Activated T-helper 1 cell treated with anti-CD3 and anti-CD28 coated beads, Interleukin-2, amount 50 U/mL, for 16 hours (primary cell): ENCODE results near the gene PCDH9.
"Not testable (repeated sequence)": the region's sequence is repeated elsewhere in the genome, so short reads cannot be mapped to it uniquely, and the experiment has no call there.

Source experiments
- DNase-seq, 2 donors: peaks; one replicate each; pipeline ENCODE4 v3.0.0-alpha.2; 2020; ENCODE audit warnings: low read depth in 1 of 2, low spot score in 1 of 2

Gene PCDH9

DNA sequence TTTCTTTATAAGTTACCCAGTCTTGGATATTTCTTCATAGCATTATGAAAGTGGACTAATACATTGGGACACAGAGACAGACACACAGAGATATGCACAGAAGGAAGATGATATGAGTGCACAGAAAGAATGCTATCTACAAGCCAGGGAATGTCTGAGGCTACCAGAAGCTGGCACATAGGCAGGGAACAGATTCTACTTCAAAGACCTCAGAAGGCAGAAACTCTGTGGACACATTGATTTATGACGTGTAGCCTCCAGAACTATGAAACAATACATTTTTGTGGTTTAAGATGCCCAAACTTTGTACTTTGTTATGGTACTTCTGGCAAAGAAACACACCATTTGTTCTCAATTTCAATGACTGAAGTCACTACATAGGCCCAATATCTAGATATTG lies 556.7 kb downstream of the PCDH9 start:
- no peak for DNase-seq

DNA sequence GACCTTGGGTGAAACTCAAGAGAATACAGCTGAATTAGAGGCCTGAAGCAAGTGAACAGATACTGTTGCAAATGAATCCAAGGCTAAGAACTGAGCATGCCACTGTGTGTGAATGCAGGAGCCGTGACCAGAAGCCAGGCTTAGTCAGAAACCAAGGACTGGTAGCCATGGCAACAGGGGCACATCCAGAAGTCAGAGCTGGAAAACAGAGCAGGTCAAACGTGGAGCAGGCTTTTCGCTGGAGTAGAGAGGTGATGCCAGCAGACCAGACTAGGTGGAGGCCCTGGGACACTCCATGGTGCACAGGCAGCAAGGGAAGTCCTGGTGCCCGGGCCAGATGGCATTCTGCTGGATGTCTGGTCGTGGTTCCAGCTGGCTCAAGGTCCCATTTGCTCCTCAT lies 564.1 kb downstream of the PCDH9 start:
- DNase-seq: no peak

DNA sequence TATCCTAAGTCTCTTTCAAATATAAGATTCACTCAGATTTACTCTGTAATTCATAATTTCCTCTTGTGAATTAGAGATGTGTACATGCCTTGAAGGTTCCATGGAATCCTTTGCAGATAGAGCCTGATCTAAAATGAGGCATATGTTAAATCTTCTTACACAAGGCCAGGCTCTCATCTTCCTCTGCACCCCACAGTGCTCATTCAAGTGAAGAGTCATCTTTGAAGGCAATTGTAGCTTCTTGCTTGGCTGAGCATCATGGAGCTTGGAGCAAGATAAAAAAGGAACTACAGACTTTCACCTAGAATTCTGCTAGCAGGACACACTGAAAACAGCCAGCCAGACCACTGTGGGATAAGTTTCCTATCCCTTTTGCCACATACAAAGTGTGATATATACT lies 566.4 kb downstream of the PCDH9 start:
- DNase-seq: no peak

DNA sequence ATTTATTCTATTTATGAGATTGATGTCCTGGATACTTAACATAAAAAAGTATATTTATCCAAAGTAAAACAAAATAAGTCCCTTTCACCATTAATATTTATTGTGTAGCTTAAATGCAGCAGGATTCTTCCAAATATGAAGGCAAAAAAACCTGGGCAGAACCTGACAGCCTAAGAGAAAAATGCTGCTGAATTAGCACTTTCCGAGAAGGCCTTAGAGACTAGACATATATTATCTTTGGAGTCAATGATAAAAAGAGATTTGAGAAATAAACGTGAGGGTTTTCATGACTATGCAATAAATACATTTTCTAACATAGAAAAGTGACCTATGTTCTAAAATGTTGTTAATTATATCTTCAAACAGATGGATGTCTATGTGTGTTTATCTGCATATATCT lies 566.9 kb downstream of the PCDH9 start:
- DNase-seq: no peak

DNA sequence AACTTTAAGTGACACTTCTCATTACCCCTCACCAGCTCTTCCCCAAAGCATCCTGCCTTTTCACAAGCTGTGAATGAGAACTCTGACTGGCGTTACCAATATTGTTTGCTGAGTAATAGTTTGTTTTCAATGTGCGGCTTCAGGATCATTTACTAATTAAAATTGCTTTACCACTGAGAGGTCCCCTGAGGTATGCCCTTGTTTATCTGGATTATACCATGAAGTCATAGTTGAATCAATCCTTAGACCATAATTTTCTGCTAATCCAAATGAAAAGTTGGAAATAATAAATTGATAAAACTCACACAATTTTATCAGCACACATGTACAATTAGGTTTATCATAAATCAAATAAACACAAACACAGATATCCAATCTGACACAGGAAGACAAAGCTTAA lies 568.8 kb downstream of the PCDH9 start:
- DNase-seq: no peak

DNA sequence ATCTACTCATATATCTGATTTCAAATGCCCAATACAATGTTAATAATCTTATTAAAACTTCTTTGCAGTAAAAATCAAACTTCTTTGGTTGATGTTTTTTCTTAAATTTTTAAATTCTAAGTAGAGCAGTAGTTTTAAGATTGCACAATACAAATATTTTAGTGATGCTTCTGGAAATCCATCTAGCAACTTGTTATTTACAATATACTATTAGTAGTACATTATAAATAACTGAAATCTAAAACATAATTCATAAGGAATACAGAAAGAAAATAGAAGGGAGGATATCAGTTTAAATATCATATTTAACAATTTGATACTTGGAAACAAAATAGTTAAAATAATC lies 569.7 kb downstream of the PCDH9 start:
- no peak for DNase-seq

DNA sequence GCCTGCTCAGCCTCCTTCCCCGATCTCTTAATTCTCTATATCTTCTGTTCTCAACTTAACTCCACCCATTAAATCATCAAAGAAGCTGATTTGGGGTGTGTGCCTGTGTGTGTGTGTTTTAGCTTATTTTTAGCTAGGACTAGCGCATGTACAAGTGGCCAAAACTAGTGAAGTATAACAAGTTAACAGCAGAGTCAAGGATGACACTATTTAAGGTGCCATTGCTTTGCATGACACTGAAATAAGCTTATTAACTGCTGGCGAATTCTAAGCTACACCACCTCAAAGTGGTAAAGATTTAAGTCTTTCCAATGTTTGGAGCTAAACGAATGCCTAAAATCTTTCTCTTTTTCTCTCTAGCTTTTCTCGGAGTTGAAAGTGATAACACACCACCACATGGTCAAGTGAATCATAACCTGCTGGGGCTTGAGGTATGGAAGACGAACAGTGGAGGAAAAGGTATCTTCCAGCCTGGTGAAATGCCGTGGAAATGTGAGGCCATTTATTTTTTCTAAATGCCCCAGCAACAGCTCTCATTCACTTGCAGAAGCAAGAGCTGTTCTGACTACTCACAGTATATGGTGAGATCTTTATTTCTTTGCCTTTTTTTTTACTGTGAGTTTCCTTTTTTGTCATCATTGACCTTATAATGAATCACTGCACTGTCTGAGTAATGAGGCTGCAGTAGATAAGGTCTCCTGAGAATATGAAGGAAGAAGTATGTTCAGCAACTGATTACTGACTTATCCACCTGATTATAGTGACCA lies 570.3 kb downstream of the PCDH9 start:
- DNase-seq: no peak

DNA sequence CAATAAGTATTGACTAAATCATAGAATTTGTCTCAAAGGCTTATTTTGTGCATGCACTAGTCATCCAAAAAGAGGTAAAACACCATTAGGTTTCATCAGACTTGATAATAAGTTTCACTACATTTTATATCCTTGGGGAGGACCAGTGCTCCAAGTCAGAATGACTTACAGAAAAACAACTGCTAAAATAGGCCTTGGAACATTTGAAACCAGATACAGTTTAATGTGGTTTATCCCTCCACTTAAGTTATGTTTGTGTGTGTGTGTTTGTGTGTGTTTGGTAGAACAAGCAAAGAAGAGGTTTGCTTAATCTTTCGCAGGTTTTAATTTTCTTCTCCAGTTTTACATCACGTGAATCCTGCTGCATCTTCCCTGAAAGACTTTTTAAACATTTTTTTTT lies 570.9 kb downstream of the PCDH9 start:
- DNase-seq: no peak

DNA sequence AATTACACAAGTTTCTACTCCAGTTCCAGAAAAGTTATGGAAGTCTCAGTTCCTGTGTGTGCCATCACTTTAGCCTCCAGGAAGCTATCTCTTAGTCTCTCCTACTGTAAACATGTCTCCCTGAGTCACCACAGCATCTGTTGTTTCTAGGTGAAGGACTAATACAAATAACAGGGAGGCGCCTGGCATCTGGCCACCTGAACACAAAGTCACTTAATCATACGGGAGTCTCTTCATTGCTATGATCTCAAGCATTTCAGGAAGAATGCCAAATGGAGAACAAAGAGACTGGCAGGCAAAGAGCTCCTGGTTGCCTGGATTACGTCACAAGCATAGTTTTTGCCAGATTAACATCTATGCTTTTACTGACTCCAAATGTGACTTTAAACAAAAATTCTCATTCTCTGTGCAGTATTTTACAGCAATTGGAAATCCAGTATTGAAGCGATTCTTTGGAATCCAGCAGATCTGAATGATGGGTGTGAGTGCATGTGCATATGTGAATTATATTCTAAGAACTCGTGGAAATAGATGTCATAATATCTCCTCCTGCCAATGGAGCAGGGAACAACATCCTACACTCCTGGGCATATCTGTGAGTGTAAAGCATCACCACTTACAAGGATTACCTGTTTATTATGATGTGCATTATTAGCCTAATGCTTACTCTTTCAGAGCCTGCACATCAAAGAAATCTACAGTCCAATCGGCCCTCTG lies 572.8 kb downstream of the PCDH9 start:
- DNase-seq: no peak

DNA sequence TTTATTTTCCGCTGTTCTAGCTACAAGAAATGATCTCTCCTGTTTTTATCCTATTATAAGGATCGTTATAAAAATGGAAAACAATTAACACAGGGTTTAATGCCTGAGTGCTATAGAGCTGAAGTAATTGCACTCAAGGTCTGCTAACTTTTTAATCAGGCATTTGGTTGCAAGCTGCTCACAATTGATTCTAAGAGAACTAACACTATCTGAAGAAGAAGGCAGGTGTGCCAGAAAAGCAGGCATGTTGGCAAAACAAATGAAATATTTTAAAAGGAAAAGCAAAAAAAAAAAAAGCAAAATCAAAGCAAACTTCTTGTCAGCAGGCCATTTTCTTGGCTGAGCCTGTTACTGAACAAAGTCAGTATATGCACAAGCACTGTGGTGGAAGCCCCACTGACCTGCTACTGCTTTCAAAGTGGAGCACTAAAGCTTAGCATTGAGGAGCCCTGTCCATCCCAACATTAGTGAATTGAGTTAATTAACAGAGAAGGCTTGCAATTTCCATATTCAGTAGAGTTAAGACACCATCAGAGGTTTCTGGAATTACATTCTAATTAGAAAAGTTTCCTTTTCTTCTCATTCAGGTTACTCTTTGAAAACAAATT lies 574.2 kb downstream of the PCDH9 start:
- no peak for DNase-seq

DNA sequence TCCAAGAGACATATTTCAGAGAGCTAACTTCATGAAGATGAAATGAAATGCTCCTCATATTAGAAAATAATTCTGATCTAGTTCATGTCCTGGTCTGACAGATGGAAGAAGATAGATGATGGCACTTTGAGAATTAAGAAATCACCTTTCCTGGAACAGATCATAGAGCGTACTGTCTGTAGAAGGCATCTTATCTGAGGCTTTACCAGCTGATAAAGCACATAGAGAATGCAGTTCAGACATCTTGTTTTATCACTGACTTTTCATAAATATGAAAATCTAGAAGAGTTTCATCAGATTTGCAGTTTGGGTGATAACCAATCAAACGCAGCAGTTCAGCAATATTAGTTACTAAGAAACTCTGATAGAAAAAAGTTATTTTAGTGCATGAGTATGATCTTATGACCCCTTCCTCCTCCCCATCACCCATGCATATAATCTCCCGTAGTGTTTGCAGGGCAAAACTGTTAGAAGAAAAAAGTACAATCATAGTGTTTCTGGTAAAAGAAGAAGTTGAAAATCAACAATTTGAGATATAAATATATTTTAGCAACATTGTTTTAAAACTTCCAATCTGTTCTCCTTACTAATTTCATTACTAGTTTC lies 585.2 kb downstream of the PCDH9 start:
- no peak for DNase-seq

DNA sequence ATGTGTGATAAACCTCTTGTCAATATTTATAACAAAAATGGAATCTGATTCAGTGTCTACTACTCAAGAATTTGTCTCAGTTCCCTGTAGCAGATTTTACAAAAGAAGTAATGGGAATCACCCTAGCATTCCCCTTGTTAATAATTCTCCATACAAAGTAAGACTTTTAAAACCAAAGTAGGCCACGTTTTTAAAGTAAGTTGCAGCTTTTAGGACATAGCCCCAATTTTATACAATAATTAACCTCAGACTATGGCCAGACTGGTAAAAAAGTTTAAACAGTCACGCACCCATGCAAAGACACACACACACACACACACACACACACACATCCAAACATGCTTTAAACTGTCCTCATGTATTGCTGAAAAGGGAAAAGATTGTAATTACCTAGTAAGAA lies 589.9 kb downstream of the PCDH9 start:
- DNase-seq: no peak

DNA sequence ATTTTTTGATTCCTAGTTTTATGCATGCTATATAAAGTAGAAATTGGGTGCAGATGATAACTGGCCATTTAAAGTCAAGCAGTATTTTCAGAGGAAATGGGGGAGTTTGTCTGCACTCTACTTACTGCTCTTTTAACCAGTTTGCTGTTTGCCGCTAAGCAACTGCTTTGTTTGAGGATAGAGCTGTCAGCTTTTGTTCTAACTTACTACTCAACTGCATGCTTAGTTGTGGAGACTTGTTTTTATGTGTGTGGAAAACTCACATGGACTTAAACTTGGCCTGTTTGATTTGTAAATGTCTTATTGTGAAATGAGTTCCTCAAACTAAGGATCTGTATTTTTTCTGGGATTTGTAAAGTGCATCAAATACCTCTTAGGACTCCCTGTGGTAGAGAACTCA lies 591.1 kb downstream of the PCDH9 start:
- no peak for DNase-seq

DNA sequence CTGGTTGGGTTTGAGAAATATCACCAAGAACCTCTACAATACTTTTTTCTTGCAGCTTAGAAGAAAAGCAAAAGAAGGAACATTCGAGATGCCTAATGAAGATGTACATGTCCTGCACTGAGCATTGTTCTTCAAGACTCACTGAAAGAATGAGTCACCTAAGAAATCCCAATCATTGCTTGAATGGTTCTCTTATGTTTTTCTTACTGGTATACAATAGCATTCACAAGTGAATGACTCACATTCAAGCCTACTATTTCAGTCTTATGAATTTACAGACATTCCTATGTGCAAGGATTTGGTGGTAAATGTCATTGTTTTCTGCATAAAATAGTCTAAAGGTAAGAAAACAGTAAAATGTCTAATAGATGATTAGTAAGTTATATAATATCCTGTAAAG lies 594.6 kb downstream of the PCDH9 start:
- DNase-seq: no peak

DNA sequence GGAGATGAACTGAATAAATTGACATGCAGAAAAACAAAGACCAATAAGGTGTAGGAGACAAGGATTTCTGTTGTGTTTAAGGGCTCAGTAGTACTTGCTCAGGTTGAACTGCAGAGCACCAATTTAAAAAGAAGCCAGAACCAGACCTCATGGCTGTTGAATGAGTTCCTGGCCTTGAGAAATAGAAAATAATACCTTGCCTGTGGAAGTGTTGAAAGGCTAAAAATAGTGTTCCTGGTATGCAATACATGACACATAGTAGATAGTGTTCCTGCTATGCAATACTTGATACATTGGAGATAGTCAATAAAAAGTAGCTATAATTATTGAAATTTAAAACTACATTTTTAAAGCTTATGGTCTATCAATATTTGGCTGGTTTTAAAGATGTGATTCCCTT lies 595.8 kb downstream of the PCDH9 start:
- no peak for DNase-seq

DNA sequence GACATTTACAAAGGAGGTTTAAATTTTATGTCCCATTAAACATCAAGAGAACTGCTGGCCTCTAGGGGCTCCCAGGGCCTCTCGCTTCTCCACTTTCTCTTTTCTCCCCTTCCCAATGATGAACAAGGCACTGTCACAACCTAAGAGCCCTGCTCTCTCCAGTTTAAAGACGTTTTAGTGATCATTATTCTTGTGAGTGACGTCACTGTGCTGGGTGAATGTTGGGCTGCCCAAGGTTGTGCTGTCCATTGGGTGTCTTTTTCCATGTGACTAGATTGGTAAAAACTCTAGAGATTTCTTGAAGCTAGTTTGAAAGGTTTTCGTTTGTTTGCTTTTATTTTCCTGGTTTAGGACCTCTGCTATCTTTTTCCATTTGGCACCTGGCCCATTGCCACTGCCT lies 602.6 kb downstream of the PCDH9 start:
- DNase-seq: no peak

DNA sequence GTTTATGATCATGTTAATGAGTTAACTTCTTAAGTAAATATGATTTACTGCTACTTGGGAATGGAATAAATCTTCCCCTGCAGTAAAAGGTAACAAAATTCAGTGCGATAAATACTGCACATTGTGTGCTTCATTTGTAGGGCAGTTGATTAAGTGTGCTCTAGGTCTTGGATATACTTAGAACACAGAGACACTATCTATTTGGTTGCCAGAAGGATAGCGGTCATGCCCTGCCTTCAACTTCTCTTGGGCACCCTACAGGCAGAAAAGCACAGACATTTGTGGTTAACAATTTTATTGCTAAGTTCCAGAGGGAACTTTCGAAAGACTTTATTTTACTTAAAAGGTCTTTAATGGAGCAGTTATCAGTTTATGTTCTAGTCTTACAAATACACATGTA lies 605.8 kb downstream of the PCDH9 start:
- no peak for DNase-seq

DNA sequence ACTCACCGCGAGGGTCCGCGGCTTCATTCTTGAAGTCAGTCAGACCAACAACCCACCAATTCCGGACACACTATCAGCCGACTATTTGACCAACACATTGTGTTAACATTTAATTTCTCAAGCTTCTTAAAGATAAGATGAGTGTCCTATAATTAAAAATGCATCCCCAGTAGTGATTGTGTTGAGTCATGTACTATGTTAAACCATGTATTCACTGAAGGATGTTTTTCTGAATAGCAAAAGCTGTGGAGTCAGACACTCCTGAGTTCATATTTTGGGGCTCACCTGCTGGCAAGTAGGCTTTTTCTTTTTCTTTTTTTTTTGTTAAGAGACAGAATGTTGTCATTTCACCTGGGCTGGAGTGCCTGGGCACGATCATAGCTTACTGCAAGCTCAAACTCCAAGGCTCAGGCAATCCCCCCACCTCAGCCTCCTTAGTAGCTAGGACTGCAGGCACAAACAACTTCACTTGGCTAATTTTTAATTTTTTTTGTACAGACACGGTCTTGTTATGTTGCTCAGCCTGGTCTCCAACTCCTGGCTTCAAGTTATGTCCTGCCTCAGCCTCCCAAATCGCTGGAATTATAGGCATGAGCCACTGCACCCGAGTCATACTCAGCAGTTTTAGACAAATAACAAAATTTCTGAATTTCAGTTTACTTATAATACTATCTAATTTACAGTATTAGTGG lies 606.9 kb downstream of the PCDH9 start:
- DNase-seq: no peak

DNA sequence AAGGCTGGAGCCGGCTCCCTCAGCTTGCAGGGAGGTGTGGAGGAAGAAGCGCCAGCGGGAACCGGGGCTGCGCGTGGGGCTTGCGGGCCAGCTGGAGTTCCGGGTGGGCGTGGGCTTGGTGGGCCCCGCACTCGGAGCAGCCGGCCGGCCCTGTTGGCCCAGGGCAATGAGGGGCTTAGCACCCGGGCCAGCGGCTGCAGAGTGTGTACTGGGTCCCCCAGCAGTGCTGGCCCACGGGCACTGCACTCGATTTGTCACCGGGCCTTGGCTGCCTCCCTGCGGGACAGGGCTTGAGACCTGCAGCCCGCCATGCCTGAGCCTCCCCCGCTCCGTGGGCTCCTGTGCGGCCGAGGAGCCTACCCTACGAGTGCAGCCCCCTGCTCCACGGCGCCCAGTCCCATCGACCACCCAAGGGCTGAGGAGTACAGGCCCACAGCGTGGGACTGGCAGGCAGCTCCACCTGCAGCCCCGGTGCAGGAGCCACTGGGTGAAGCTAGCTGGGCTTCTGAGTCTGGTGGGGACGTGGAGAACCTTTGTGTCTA lies 608.2 kb downstream of the PCDH9 start:
- not testable (repeated sequence) for DNase-seq

DNA sequence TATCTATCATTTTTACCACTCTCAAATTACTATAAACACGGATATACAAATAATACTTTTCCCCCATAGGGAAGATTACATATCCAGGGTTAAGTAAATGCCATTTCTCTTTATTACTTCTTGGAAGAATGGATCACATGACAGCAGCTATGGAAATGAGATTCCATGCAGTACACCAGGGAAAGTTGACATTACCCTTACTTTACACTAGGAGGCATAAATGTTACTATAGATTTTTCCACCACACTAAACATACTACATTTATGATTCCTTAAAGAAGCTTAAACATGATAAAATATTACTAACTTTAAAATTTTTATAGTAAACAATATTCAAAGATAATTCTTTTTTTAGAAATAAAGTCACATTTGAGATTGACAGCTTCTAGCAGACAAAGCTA lies 611.4 kb downstream of the PCDH9 start:
- DNase-seq: no peak

DNA sequence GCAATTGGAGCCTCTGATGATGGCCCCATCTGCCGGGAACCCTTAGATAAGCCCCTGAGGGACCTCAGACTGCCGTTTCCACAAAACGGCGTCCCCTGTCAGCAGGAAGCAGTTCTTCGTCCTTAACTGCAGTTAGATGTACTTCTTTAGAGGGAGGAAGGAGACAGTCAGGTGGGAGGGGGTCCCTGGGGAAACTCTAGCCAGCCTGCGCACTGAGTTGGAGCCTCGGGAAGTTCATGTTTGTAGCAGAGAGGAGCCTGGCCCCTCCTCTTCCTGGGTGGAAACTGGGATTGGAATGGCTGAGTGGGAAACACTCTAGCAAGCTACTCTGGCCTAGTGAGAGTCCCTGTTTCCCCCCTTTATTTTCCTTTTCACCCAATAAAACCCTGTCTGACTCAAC lies 612.4 kb downstream of the PCDH9 start:
- no peak for DNase-seq
